GM12872 (cell line): ENCODE results near the gene ABCG1.

Experiments
- TF ChIP-seq, protein P1 (sequence below): IDR thresholded peaks from 3 replicates; pipeline ENCODE4 v1.5.1; 2011; ENCODE audit warnings: low read depth, mild to moderate bottlenecking, low read length, moderate library complexity; ENCODE audit not compliant: insufficient read depth

The ABCG1 gene

DNA sequence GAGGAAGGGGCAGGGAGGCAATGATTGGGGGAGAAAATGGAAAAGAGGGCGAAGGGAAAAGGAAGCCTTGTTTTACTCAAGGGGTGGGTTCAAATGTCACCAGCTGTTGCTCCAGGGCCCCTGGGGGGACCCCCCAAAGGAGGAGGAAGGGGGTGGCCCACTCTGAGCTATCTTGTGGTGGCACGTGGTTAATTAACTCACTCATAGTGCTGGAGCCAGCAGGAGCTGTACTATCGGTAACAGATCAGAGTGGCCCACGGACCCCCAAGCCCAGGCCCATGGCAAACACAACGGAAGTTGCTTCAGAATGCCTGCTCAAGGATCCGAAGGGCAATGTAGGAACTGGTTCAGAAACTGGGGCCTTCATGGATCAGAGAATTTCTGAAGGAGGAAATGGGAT, 124.6 kb downstream of the ABCG1 start:
- TF ChIP-seq, protein P1, sequence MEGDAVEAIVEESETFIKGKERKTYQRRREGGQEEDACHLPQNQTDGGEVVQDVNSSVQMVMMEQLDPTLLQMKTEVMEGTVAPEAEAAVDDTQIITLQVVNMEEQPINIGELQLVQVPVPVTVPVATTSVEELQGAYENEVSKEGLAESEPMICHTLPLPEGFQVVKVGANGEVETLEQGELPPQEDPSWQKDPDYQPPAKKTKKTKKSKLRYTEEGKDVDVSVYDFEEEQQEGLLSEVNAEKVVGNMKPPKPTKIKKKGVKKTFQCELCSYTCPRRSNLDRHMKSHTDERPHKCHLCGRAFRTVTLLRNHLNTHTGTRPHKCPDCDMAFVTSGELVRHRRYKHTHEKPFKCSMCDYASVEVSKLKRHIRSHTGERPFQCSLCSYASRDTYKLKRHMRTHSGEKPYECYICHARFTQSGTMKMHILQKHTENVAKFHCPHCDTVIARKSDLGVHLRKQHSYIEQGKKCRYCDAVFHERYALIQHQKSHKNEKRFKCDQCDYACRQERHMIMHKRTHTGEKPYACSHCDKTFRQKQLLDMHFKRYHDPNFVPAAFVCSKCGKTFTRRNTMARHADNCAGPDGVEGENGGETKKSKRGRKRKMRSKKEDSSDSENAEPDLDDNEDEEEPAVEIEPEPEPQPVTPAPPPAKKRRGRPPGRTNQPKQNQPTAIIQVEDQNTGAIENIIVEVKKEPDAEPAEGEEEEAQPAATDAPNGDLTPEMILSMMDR, result no peak

DNA sequence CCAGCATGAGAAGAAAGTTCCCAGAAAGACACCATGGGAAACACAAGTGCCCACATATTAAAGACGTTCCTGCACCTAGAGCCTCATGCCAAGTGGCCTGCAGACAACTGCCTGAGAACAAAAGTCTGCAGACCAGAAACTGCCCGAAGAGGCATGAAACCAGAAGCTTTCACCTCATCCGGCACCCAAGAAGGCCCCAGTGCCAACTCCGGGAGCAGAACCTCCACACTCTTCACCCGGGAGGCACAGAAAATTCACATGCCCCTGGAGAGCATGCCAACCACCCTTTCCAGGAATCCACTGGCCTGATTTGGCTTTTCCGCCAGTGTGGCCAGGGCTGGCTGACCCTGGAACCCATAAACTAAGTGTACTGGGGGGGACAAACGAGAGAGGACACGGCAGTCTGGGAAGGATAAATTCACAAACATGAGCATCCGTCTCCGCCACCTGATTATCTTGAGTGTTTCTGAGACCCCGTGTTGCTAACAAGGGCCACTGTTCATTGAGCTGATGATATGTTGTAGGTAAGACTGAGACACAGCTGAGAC, 125.1 kb downstream of the ABCG1 start:
- TF ChIP-seq, protein P1, result no peak

DNA sequence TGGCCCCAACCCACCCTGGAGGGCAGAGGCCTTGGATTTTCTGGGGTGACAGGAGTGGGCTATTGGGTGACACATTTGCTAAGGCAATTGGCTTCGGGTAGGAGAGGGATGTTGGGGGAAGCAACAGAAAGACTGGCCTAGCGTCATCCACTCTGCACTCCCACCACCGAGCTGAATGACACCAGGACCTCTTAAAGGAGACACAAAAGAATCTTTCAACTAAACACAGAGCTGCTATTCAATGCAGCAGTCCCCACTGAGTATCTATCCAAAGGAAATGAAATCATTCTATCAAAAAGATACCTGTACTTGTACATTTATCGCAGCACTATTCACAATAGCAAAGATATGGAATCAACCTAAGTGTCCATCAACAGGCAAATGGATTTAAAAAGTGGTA, 125.7 kb downstream of the ABCG1 start:
- TF ChIP-seq, protein P1, result no peak

DNA sequence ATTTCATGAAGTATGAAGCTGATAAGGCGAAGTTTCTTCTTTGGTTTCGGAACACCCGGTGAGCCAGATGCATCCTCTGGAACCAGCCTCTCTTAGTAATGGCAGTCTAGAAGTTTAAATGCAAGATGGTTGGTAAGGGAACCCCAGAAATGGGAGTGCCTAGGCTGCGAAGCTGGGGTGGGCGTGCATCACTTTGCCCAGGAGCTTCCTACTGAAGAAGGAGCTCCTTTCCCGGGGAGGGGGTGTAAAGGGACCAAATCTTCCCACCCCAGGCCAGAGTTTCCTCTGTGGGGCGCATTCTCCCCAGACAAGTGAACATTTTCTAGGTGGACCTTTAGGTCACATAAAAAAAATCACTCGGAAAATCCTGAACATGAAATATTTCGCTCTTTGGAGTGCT, 127.5 kb downstream of the ABCG1 start:
- TF ChIP-seq, protein P1, result no peak
